Peyer's patch (tissue), 4 donors: ENCODE data around the gene MYH10.

Experiments used
- POLR2A ChIP-seq, 2 donors: fragments of 450-650 bp; IDR thresholded peaks; one replicate each; pipeline ENCODE4 v1.5.1; 2017; ENCODE audit warnings: antibody characterized with exemption in 2 of 2, mild to moderate bottlenecking in 2 of 2, moderate library complexity in 2 of 2
- TF ChIP-seq, protein P1 (sequence below), 6 experiments: fragments of 450-650 bp in 4 of 6; fragments of 200-600 bp in 2 of 6; sonication (generic) in 1 of 6; IDR thresholded peaks; one replicate each; pipeline ENCODE4 v1.5.1; 2017 to 2019; ENCODE audit warnings: antibody characterized with exemption in 6 of 6, mild to moderate bottlenecking in 3 of 6, moderate library complexity in 1 of 6

DNA sequence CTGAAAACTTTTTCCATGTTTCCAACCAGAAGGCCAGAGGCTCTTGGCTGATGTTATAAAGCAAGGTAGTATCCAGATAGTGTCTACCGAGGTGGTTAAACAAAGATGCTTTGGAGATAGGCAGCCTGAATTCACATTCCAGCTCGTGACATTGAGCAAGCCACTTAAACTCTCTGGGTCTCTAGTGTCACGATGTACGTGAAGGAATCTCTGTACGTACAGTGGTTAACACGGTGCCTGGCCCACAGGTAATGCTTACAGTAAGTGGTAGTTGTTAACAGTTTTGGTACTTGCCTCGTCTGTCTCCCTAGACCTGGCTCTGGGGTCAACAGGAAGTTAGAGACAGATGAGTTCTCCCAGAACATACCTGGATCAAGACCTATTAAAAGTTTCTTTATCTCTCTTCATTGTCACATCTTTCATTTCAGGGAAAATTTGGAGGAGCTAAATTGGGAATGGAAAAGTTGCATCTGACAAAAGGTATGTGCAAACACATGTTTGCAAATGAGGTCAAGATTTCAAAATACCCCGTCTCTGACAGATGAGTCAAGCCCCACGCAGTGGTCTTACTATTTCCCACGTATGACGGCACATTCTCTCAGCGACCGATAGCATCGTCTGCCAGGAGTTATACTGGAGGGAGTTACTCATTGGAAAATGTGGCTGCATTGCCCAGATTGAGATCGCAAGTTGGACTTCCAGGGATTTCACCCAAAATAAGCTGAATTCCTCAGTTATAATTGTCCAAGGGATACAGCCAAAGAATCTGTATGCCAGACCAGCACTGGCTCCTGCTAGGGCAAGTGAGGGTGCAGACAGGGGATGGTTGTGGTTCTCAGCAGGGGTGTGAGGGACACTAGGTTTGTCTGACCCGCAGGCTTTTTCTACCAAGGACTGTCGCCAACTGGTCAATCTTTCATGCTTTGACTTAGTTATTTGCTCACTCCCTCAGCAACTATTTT is 18.9 kb upstream of the MYH10 start:
- TF ChIP-seq, protein P1, sequence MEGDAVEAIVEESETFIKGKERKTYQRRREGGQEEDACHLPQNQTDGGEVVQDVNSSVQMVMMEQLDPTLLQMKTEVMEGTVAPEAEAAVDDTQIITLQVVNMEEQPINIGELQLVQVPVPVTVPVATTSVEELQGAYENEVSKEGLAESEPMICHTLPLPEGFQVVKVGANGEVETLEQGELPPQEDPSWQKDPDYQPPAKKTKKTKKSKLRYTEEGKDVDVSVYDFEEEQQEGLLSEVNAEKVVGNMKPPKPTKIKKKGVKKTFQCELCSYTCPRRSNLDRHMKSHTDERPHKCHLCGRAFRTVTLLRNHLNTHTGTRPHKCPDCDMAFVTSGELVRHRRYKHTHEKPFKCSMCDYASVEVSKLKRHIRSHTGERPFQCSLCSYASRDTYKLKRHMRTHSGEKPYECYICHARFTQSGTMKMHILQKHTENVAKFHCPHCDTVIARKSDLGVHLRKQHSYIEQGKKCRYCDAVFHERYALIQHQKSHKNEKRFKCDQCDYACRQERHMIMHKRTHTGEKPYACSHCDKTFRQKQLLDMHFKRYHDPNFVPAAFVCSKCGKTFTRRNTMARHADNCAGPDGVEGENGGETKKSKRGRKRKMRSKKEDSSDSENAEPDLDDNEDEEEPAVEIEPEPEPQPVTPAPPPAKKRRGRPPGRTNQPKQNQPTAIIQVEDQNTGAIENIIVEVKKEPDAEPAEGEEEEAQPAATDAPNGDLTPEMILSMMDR (IDR thresholded peaks at IDR 0.05), result no peak
- no peak for TF ChIP-seq POLR2A (IDR thresholded peaks at IDR 0.05)
